ENCODE results near the gene TXNRD3. TPM values are rescaled to one million over a fixed set of nuclear protein-coding genes. Genes with fewer than 3 reads are reported as not detected.

The TXNRD3 gene
- total and polyA plus RNA-seq, 3 experiments from 2014 or later = 1.3 TPM

DNA sequence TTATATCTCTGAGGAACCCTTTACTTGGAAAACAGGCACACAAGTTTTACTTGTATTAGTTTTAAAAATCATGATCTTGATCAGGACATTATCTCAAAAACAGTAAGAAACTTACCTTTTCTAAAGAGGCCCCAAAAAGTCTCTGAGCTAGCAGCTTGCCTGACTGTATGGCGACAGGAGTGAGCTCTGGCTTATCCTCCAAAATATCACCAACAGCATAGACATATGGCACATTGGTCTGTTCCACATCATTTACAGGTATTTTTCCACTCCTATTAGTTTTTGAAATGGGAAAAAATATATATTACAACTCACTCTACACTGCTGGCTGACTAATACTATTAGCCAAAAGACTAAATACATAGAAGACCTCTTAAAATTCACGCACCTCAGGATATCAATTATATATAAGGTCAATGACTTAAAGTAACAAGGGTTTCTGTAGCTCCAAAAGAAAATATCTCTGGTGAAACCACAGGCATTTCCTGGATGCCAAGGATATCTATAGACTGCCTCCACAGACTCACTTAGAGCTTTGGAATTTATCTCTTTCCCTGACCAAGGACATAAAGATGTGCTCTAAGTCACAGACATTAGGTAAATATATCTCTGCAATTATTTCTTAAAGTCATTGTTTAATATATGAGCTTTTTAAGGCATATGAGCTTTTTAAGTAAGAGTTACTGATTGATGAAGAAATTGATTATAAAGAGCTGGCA, 33.1 kb downstream of the TXNRD3 start:
- no peaks in the 10 kb centered on the region for H3K27me3 ChIP-seq (ENCODE audit: insufficient read depth, low read length, poor library complexity, severe bottlenecking)
- peak overlapping the region in 1 of 8 donors; percentile 15 for H3K27ac Mint-ChIP-seq
- no peaks in the 10 kb centered on the region for H3K9me3 Mint-ChIP-seq
- no peak overlapping the region for H3K4me3 ChIP-seq (ENCODE audit: low read length)
- ChIA-PET CTCF (interaction anchor here (1.3 kb wide), 1 partner anchor 16 kb away, joined by 3 read pairs; no protein-coding TSS in a partner anchor), POLR2A (no interaction called here)
- no peaks in the 10 kb centered on the region for H3K9me3 ChIP-seq (ENCODE audit: low read length)
- H3K36me3 Mint-ChIP-seq = peaks cover 0 to 5% (median 0%) of the 10 kb centered on the region in 3 donors
- H3K27ac ChIP-seq (ENCODE audit: low read depth, low read length) = no peak overlapping the region
- H3K36me3 ChIP-seq (ENCODE audit: insufficient read depth, low read length) = no peaks in the 10 kb centered on the region
- H3K27me3 Mint-ChIP-seq = peaks cover 5 to 6% of the 10 kb centered on the region in 2 donors
- H3K4me1 ChIP-seq (ENCODE audit: insufficient read depth, low read length) = no peaks in the 10 kb centered on the region
- no peak for DNase-seq
- H3K4me3 Mint-ChIP-seq = no peak overlapping the region
- H3K4me1 Mint-ChIP-seq = peaks cover 0 to 5% (median 0%) of the 10 kb centered on the region in 3 donors

DNA sequence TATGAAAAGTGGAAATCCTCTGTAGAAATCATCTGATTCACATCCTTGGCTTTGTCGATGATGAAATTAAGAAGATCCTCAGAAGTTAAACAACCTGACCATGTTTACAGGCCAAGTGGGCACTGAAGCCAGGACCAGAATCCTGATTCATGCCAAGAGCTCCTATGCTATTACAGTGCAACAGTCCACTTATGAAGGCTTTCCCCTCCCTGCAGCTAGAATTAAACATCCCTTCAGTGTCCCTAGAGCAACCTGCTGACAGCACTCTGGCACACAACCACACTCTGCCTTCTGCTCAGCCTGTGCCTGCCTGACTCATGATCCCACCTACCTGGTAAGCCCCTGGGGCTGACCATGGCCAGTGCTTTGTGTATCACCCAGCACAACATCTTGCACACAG, 33.8 kb downstream of the TXNRD3 start:
- peaks cover 5 to 6% of the 10 kb centered on the region in 2 donors for H3K27me3 Mint-ChIP-seq
- POLR2A ChIA-PET = no interaction called here
- no peaks in the 10 kb centered on the region for H3K9me3 Mint-ChIP-seq
- peaks cover 0 to 7% (median 0%) of the 10 kb centered on the region in 3 donors for H3K36me3 Mint-ChIP-seq
- H3K4me3 Mint-ChIP-seq = no peak overlapping the region
- H3K36me3 ChIP-seq (ENCODE audit: insufficient read depth, low read length) = no peaks in the 10 kb centered on the region
- H3K4me3 ChIP-seq (ENCODE audit: low read length) = no peak overlapping the region
- peak overlapping the region in 1 of 8 donors; percentile 15 for H3K27ac Mint-ChIP-seq
- CTCF ChIA-PET = interaction anchor here (1.3 kb wide), 1 partner anchor 17 kb away, joined by 3 read pairs; no protein-coding TSS in a partner anchor
- no peaks in the 10 kb centered on the region for H3K9me3 ChIP-seq (ENCODE audit: low read length)
- no peaks in the 10 kb centered on the region for H3K27me3 ChIP-seq (ENCODE audit: insufficient read depth, low read length, poor library complexity, severe bottlenecking)
- H3K27ac ChIP-seq (ENCODE audit: low read depth, low read length) = no peak overlapping the region
- H3K4me1 Mint-ChIP-seq = peaks cover 0 to 5% (median 0%) of the 10 kb centered on the region in 3 donors
- H3K4me1 ChIP-seq (ENCODE audit: insufficient read depth, low read length) = no peaks in the 10 kb centered on the region
- DNase-seq = no peak

GRCh38 chr3:126620738-126621137, 34.2 kb downstream of the TXNRD3 start:
- no peak overlapping the region for H3K4me3 ChIP-seq (ENCODE audit: low read length)
- H3K27ac ChIP-seq (ENCODE audit: low read depth, low read length) = no peak overlapping the region
- Mint-ChIP-seq H3K36me3 (peaks cover 0 to 7% (median 0%) of the 10 kb centered on the region in 3 donors), H3K4me1 (peaks cover 0 to 5% (median 0%) of the 10 kb centered on the region in 3 donors), H3K4me3 (no peak overlapping the region), H3K27me3 (peaks cover 5 to 8% of the 10 kb centered on the region in 2 donors), H3K9me3 (no peaks in the 10 kb centered on the region), H3K27ac (no peak overlapping the region)
- no peaks in the 10 kb centered on the region for H3K27me3 ChIP-seq (ENCODE audit: insufficient read depth, low read length, poor library complexity, severe bottlenecking)
- no peaks in the 10 kb centered on the region for H3K36me3 ChIP-seq (ENCODE audit: insufficient read depth, low read length)
- no peaks in the 10 kb centered on the region for H3K4me1 ChIP-seq (ENCODE audit: insufficient read depth, low read length)
- no peak for DNase-seq
- ChIA-PET POLR2A (no interaction called here), CTCF (no interaction called here)
- H3K9me3 ChIP-seq (ENCODE audit: low read length) = no peaks in the 10 kb centered on the region

- Mint-ChIP-seq H3K27me3 (peaks cover 5 to 9% of the 10 kb centered on the region in 2 donors), H3K4me3 (no peak overlapping the region), H3K36me3 (peaks cover 0 to 7% (median 0%) of the 10 kb centered on the region in 3 donors), H3K9me3 (no peaks in the 10 kb centered on the region), H3K27ac (no peak overlapping the region), H3K4me1 (peaks cover 1 to 6% (median 2%) of the 10 kb centered on the region in 3 donors)
- no peaks in the 10 kb centered on the region for H3K27me3 ChIP-seq (ENCODE audit: insufficient read depth, low read length, poor library complexity, severe bottlenecking)
- no peak overlapping the region for H3K27ac ChIP-seq (ENCODE audit: low read depth, low read length)
- H3K36me3 ChIP-seq (ENCODE audit: insufficient read depth, low read length) = no peaks in the 10 kb centered on the region
- ChIA-PET CTCF (no interaction called here), POLR2A (no interaction called here)
- no peak for DNase-seq
- H3K9me3 ChIP-seq (ENCODE audit: low read length) = no peaks in the 10 kb centered on the region
- no peaks in the 10 kb centered on the region for H3K4me1 ChIP-seq (ENCODE audit: insufficient read depth, low read length)
- no peak overlapping the region for H3K4me3 ChIP-seq (ENCODE audit: low read length)
Observed at GRCh38 chr3:126618760-126619159, 36.2 kb downstream of the TXNRD3 start.

DNA sequence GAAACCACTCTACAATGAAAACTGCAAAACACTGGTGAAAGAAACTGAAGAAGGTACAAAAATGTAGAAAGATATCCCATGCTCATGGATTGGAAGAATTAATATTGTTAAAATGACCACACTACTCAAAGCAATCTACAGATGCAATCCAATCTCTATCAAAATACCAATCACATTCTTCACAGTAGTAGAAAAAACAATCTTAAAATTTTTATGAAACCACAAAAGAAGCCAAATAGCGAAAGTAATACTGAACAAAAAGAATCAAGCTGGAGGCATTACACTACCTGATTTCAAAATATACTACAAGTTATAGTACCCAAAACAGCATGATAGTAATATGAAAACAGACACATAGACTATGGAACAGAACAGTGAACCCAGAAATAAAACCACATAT, 36.9 kb downstream of the TXNRD3 start:
- Mint-ChIP-seq H3K9me3 (no peaks in the 10 kb centered on the region), H3K36me3 (peaks cover 0 to 7% (median 0%) of the 10 kb centered on the region in 3 donors), H3K27ac (no peak overlapping the region), H3K4me1 (peaks cover 8 to 14% (median 10%) of the 10 kb centered on the region in 3 donors), H3K4me3 (no peak overlapping the region), H3K27me3 (peaks cover 5 to 9% of the 10 kb centered on the region in 2 donors)
- ChIA-PET POLR2A (no interaction called here), CTCF (no interaction called here)
- no peaks in the 10 kb centered on the region for H3K36me3 ChIP-seq (ENCODE audit: insufficient read depth, low read length)
- no peak overlapping the region for H3K4me3 ChIP-seq (ENCODE audit: low read length)
- H3K27me3 ChIP-seq (ENCODE audit: insufficient read depth, low read length, poor library complexity, severe bottlenecking) = no peaks in the 10 kb centered on the region
- no peak overlapping the region for H3K27ac ChIP-seq (ENCODE audit: low read depth, low read length)
- DNase-seq = no peak
- no peaks in the 10 kb centered on the region for H3K9me3 ChIP-seq (ENCODE audit: low read length)
- peaks cover 6% of the 10 kb centered on the region for H3K4me1 ChIP-seq (ENCODE audit: insufficient read depth, low read length)

DNA sequence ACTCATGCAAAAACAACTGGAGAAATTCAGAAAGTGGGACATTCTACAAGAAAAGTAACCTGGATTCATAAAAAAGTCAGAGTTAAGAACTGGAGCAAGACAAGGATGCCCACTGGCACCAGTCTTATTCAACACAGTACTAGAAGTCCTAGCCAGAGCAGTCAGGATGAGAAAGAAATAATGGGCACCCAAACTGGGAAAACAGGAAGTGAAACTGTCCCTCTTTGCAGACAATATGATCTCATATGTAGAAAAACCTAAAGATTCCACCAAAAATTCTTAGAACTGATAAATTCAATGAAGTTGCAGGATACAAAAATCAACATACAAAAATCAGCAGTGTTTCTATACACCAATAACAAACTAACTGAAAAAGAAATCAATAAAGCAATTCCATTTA, 37.4 kb downstream of the TXNRD3 start:
- Mint-ChIP-seq H3K36me3 (peaks cover 0 to 7% (median 0%) of the 10 kb centered on the region in 3 donors), H3K4me1 (peaks cover 13 to 18% (median 14%) of the 10 kb centered on the region in 3 donors), H3K27me3 (peaks cover 5 to 9% of the 10 kb centered on the region in 2 donors), H3K4me3 (no peak overlapping the region), H3K27ac (no peak overlapping the region), H3K9me3 (no peaks in the 10 kb centered on the region)
- DNase-seq = no peak
- ChIA-PET POLR2A (no interaction called here), CTCF (no interaction called here)
- Histone ChIP-seq H3K9me3 (ENCODE audit: low read length) (no peaks in the 10 kb centered on the region), H3K4me1 (ENCODE audit: insufficient read depth, low read length) (peaks cover 11% of the 10 kb centered on the region), H3K27ac (ENCODE audit: low read depth, low read length) (no peak overlapping the region), H3K4me3 (ENCODE audit: low read length) (no peak overlapping the region), H3K27me3 (ENCODE audit: insufficient read depth, low read length, poor library complexity, severe bottlenecking) (no peaks in the 10 kb centered on the region), H3K36me3 (ENCODE audit: insufficient read depth, low read length) (no peaks in the 10 kb centered on the region)

GRCh38 chr3:126616931-126617330, 38.0 kb downstream of the TXNRD3 start:
- peaks cover 0 to 7% (median 0%) of the 10 kb centered on the region in 3 donors for H3K36me3 Mint-ChIP-seq
- no peak overlapping the region for H3K4me3 ChIP-seq (ENCODE audit: low read length)
- no peak for DNase-seq
- H3K36me3 ChIP-seq (ENCODE audit: insufficient read depth, low read length) = no peaks in the 10 kb centered on the region
- H3K4me3 Mint-ChIP-seq = no peak overlapping the region
- no peaks in the 10 kb centered on the region for H3K9me3 ChIP-seq (ENCODE audit: low read length)
- H3K27me3 ChIP-seq (ENCODE audit: insufficient read depth, low read length, poor library complexity, severe bottlenecking) = no peaks in the 10 kb centered on the region
- POLR2A ChIA-PET = no interaction called here
- H3K27ac ChIP-seq (ENCODE audit: low read depth, low read length) = no peak overlapping the region
- peaks cover 17% of the 10 kb centered on the region for H3K4me1 ChIP-seq (ENCODE audit: insufficient read depth, low read length)
- H3K27ac Mint-ChIP-seq = no peak overlapping the region
- H3K4me1 Mint-ChIP-seq = peaks cover 18 to 24% (median 20%) of the 10 kb centered on the region in 3 donors
- no peaks in the 10 kb centered on the region for H3K9me3 Mint-ChIP-seq
- CTCF ChIA-PET = no interaction called here
- H3K27me3 Mint-ChIP-seq = peaks cover 5 to 9% of the 10 kb centered on the region in 2 donors

GRCh38 chr3:126613479-126614188, 41.3 kb downstream of the TXNRD3 start:
- no peaks in the 10 kb centered on the region for H3K9me3 ChIP-seq (ENCODE audit: low read length)
- H3K36me3 ChIP-seq (ENCODE audit: insufficient read depth, low read length) = no peaks in the 10 kb centered on the region
- POLR2A ChIA-PET = no interaction called here
- Mint-ChIP-seq H3K9me3 (no peaks in the 10 kb centered on the region), H3K4me3 (peak overlapping the region in 2 of 7 donors; percentile 15 to 19), H3K4me1 (peaks cover 20 to 26% (median 24%) of the 10 kb centered on the region in 3 donors), H3K36me3 (peaks cover 1 to 7% (median 2%) of the 10 kb centered on the region in 3 donors), H3K27me3 (peaks cover 2 to 9% of the 10 kb centered on the region in 2 donors), H3K27ac (peak overlapping the region; percentile 0 to 35 (median 12))
- H3K4me3 ChIP-seq (ENCODE audit: low read length) = no peak overlapping the region
- CTCF ChIA-PET = no interaction called here
- no peak for DNase-seq
- H3K4me1 ChIP-seq (ENCODE audit: insufficient read depth, low read length) = peaks cover 19% of the 10 kb centered on the region
- no peaks in the 10 kb centered on the region for H3K27me3 ChIP-seq (ENCODE audit: insufficient read depth, low read length, poor library complexity, severe bottlenecking)
- H3K27ac ChIP-seq (ENCODE audit: low read depth, low read length) = no peak overlapping the region

All from CD8-positive, alpha-beta memory T cell (primary cell).